SK-N-SH treated with all-trans-retinoic acid at 6 μM for 48 hours (cell line): ENCODE measurements around the gene PPIC.

Experiments used
- ATAC-seq: fragments of 200-7000 bp; cut with Tn5 transposase; 3 replicates; pipeline ENCODE4 v1.9.1; 2020; ENCODE audit warnings: mild to moderate bottlenecking, moderate library complexity
- ARNTL ChIP-seq: fragments of 450-650 bp; formaldehyde crosslinking; IDR thresholded peaks from 2 replicates; pipeline ENCODE4 v1.5.0; 2020; ENCODE audit warnings: low read depth, mild to moderate bottlenecking, moderate library complexity, borderline replicate concordance
- BACH2 ChIP-seq: fragments of 250-450 bp; sonication (Bioruptor Pico); IDR thresholded peaks from 2 replicates; pipeline ENCODE4 v1.9.0; 2021; ENCODE audit warnings: mild to moderate bottlenecking, borderline replicate concordance
- CSDC2 ChIP-seq: fragments of 250-450 bp; sonication (Bioruptor Pico); IDR thresholded peaks from 2 replicates; pipeline ENCODE4 v1.5.0; 2020; ENCODE audit warnings: mild to moderate bottlenecking, moderate library complexity
- ESRRG ChIP-seq: fragments of 250-450 bp; sonication (Bioruptor Pico); IDR thresholded peaks from 2 replicates; pipeline ENCODE4 v1.6.1; 2021; ENCODE audit warnings: mild to moderate bottlenecking
- GLIS3 ChIP-seq: fragments of 250-450 bp; sonication (Bioruptor Pico); IDR thresholded peaks from 2 replicates; pipeline ENCODE4 v1.5.0; 2020; ENCODE audit warnings: mild to moderate bottlenecking, moderate library complexity
- ISL1 ChIP-seq: fragments of 250-450 bp; sonication (Bioruptor Pico); IDR thresholded peaks from 2 replicates; pipeline ENCODE4 v2.1.2; 2022; ENCODE audit warnings: mild to moderate bottlenecking, moderate library complexity
- OSR1 ChIP-seq: fragments of 250-450 bp; sonication (Bioruptor Pico); IDR thresholded peaks from 2 replicates; pipeline ENCODE4 v1.8.0; 2022; ENCODE audit warnings: moderate library complexity, mild to moderate bottlenecking, inconsistent platforms
- PPARA ChIP-seq: fragments of 250-450 bp; sonication (Bioruptor Pico); IDR thresholded peaks from 2 replicates; pipeline ENCODE4 v1.5.0; 2020; ENCODE audit warnings: mild to moderate bottlenecking, borderline replicate concordance
- RARB ChIP-seq: fragments of 250-450 bp; sonication (Bioruptor Pico); IDR thresholded peaks from 2 replicates; pipeline ENCODE4 v1.8.0; 2021; ENCODE audit warnings: mild to moderate bottlenecking, moderate library complexity
- SNAI2 ChIP-seq: fragments of 250-450 bp; sonication (Bioruptor Pico); IDR thresholded peaks from 2 replicates; pipeline ENCODE4 v1.5.0; 2020; ENCODE audit warnings: mild to moderate bottlenecking, moderate library complexity
- TCF4 ChIP-seq: fragments of 250-450 bp; sonication (Bioruptor Pico); IDR thresholded peaks from 2 replicates; pipeline ENCODE4 v1.8.0; 2021; ENCODE audit warnings: mild to moderate bottlenecking, moderate library complexity, borderline replicate concordance
- TOX ChIP-seq: fragments of 250-450 bp; sonication (Bioruptor Pico); IDR thresholded peaks from 2 replicates; pipeline ENCODE4 v1.8.0; 2021; ENCODE audit warnings: mild to moderate bottlenecking, moderate library complexity, borderline replicate concordance
- ZC3H10 ChIP-seq: fragments of 250-450 bp; sonication (Bioruptor Pico); IDR thresholded peaks from 2 replicates; pipeline ENCODE4 v1.5.1; 2021; ENCODE audit warnings: mild to moderate bottlenecking, moderate library complexity
- ZFP3 ChIP-seq: fragments of 250-450 bp; sonication (Bioruptor Pico); IDR thresholded peaks from 2 replicates; pipeline ENCODE4 v1.5.0; 2020; ENCODE audit warnings: mild to moderate bottlenecking, moderate library complexity
- ZFP30 ChIP-seq: fragments of 450-650 bp; formaldehyde crosslinking; IDR thresholded peaks from 2 replicates; pipeline ENCODE4 v1.5.0; 2022; ENCODE audit warnings: mild to moderate bottlenecking, moderate library complexity
- ZNF565 ChIP-seq: fragments of 450-650 bp; formaldehyde crosslinking; conservative IDR thresholded peaks from 2 replicates; pipeline ENCODE4 v1.5.0; 2020; ENCODE audit warnings: low read depth, mild to moderate bottlenecking, moderate library complexity
- ZNF70 ChIP-seq: fragments of 450-650 bp; formaldehyde crosslinking; IDR thresholded peaks from 2 replicates; pipeline ENCODE4 v1.5.0; 2020; ENCODE audit warnings: mild to moderate bottlenecking, moderate library complexity
- ZNF8 ChIP-seq: fragments of 450-650 bp; formaldehyde crosslinking; IDR thresholded peaks from 2 replicates; pipeline ENCODE4 v1.5.0; 2020; ENCODE audit warnings: mild to moderate bottlenecking, moderate library complexity
- TF ChIP-seq, protein P1 (sequence below): fragments of 250-450 bp; sonication (Bioruptor Pico); IDR thresholded peaks from 2 replicates; pipeline ENCODE4 v1.5.0; 2020; ENCODE audit warnings: mild to moderate bottlenecking, moderate library complexity
- TF ChIP-seq, protein P2 (sequence below): fragments of 250-450 bp; sonication (Bioruptor Pico); IDR thresholded peaks from 2 replicates; pipeline ENCODE4 v1.5.1; 2021; ENCODE audit warnings: mild to moderate bottlenecking, moderate library complexity
- TF ChIP-seq, protein P3 (sequence below): fragments of 250-450 bp; sonication (Bioruptor Pico); IDR thresholded peaks from 2 replicates; pipeline ENCODE4 v1.8.0; 2020; ENCODE audit warnings: mild to moderate bottlenecking, moderate library complexity, borderline replicate concordance
- TF ChIP-seq, protein P4 (sequence below): fragments of 250-450 bp; sonication (Bioruptor Pico); IDR thresholded peaks from 2 replicates; pipeline ENCODE4 v1.5.1; 2020; ENCODE audit warnings: low read depth, mild to moderate bottlenecking, moderate library complexity

The PPIC gene

DNA sequence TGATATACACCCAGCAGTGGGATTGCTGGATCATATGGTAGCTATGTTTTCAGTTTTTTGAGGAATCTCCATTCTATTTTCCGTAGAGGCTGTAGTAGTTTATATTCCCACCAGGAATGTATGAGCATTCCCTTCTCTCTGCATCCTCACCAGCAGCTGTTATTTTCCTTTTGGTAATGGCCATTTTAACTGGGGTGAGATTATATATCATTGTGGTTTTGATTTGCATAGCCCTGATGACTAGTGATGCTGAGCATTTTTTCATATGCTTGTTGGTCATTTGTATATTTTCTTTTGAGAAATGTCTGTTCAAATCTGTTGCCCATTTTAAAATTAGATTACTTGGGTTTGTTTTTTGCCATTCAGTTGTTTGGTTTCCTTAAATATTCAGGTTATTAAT lies 11.2 kb upstream of the PPIC start:
- no peak for ATAC-seq
- TF ChIP-seq, protein P1, sequence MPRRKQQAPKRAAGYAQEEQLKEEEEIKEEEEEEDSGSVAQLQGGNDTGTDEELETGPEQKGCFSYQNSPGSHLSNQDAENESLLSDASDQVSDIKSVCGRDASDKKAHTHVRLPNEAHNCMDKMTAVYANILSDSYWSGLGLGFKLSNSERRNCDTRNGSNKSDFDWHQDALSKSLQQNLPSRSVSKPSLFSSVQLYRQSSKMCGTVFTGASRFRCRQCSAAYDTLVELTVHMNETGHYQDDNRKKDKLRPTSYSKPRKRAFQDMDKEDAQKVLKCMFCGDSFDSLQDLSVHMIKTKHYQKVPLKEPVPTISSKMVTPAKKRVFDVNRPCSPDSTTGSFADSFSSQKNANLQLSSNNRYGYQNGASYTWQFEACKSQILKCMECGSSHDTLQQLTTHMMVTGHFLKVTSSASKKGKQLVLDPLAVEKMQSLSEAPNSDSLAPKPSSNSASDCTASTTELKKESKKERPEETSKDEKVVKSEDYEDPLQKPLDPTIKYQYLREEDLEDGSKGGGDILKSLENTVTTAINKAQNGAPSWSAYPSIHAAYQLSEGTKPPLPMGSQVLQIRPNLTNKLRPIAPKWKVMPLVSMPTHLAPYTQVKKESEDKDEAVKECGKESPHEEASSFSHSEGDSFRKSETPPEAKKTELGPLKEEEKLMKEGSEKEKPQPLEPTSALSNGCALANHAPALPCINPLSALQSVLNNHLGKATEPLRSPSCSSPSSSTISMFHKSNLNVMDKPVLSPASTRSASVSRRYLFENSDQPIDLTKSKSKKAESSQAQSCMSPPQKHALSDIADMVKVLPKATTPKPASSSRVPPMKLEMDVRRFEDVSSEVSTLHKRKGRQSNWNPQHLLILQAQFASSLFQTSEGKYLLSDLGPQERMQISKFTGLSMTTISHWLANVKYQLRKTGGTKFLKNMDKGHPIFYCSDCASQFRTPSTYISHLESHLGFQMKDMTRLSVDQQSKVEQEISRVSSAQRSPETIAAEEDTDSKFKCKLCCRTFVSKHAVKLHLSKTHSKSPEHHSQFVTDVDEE, result no peak
- TF ChIP-seq ZFP3 (CRISPR knock-in tag), result no peak
- no peak for TF ChIP-seq ZFP30 (CRISPR knock-in tag)
- TF ChIP-seq ISL1 (CRISPR knock-in tag), result no peak
- TF ChIP-seq ZNF8, result no peak
- TF ChIP-seq, protein P2, sequence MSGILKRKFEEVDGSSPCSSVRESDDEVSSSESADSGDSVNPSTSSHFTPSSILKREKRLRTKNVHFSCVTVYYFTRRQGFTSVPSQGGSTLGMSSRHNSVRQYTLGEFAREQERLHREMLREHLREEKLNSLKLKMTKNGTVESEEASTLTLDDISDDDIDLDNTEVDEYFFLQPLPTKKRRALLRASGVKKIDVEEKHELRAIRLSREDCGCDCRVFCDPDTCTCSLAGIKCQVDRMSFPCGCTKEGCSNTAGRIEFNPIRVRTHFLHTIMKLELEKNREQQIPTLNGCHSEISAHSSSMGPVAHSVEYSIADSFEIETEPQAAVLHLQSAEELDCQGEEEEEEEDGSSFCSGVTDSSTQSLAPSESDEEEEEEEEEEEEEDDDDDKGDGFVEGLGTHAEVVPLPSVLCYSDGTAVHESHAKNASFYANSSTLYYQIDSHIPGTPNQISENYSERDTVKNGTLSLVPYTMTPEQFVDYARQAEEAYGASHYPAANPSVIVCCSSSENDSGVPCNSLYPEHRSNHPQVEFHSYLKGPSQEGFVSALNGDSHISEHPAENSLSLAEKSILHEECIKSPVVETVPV (CRISPR knock-in tag), result no peak
- TF ChIP-seq SNAI2, result no peak
- no peak for TF ChIP-seq ZNF565 (CRISPR knock-in tag)
- no peak for TF ChIP-seq TCF4 (CRISPR knock-in tag)
- TF ChIP-seq RARB, result no peak
- TF ChIP-seq ESRRG, result no peak
- TF ChIP-seq, all 23 proteins: peak for 0

DNA sequence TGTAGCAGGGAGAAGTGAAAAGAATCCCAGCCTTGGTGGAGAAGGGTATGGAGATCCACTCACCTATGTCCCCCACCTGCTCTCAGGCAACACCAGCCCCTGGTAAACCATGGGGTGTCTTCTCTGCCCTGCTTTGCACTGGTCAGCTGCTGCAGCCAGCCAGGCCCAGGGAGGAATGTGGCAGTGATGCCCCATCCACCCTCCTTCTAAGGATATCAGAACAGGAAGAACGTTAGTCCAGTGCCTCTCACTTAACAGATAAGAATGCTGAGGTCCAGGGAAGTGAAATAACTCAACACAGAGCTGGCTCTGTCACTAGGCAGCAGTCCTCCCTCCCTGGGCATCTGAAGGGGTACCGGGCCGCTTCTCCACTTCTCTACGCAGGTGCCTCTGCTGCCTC lies 9.7 kb upstream of the PPIC start:
- ATAC-seq, result no peak
- no peak for TF ChIP-seq RARB
- no peak for TF ChIP-seq OSR1
- TF ChIP-seq, protein P3, sequence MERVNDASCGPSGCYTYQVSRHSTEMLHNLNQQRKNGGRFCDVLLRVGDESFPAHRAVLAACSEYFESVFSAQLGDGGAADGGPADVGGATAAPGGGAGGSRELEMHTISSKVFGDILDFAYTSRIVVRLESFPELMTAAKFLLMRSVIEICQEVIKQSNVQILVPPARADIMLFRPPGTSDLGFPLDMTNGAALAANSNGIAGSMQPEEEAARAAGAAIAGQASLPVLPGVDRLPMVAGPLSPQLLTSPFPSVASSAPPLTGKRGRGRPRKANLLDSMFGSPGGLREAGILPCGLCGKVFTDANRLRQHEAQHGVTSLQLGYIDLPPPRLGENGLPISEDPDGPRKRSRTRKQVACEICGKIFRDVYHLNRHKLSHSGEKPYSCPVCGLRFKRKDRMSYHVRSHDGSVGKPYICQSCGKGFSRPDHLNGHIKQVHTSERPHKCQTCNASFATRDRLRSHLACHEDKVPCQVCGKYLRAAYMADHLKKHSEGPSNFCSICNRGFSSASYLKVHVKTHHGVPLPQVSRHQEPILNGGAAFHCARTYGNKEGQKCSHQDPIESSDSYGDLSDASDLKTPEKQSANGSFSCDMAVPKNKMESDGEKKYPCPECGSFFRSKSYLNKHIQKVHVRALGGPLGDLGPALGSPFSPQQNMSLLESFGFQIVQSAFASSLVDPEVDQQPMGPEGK (CRISPR knock-in tag), result no peak
- TF ChIP-seq GLIS3 (CRISPR knock-in tag), result no peak
- TF ChIP-seq, protein P4, sequence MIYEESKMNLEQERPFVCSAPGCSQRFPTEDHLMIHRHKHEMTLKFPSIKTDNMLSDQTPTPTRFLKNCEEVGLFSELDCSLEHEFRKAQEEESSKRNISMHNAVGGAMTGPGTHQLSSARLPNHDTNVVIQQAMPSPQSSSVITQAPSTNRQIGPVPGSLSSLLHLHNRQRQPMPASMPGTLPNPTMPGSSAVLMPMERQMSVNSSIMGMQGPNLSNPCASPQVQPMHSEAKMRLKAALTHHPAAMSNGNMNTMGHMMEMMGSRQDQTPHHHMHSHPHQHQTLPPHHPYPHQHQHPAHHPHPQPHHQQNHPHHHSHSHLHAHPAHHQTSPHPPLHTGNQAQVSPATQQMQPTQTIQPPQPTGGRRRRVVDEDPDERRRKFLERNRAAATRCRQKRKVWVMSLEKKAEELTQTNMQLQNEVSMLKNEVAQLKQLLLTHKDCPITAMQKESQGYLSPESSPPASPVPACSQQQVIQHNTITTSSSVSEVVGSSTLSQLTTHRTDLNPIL (CRISPR knock-in tag), result no peak
- TF ChIP-seq ARNTL (CRISPR knock-in tag), result no peak
- no peak for TF ChIP-seq ZNF565 (CRISPR knock-in tag)
- TF ChIP-seq ZFP3 (CRISPR knock-in tag), result no peak
- TF ChIP-seq ZC3H10, result no peak
- no peak for TF ChIP-seq ISL1 (CRISPR knock-in tag)
- TF ChIP-seq TOX (CRISPR knock-in tag), result no peak
- no peak for TF ChIP-seq BACH2 (CRISPR knock-in tag)
- no peak for TF ChIP-seq ZNF8
- TF ChIP-seq ZNF70 (CRISPR knock-in tag), result no peak
- no peak for TF ChIP-seq PPARA (CRISPR knock-in tag)
- TF ChIP-seq, all 23 proteins: peak for 0

DNA sequence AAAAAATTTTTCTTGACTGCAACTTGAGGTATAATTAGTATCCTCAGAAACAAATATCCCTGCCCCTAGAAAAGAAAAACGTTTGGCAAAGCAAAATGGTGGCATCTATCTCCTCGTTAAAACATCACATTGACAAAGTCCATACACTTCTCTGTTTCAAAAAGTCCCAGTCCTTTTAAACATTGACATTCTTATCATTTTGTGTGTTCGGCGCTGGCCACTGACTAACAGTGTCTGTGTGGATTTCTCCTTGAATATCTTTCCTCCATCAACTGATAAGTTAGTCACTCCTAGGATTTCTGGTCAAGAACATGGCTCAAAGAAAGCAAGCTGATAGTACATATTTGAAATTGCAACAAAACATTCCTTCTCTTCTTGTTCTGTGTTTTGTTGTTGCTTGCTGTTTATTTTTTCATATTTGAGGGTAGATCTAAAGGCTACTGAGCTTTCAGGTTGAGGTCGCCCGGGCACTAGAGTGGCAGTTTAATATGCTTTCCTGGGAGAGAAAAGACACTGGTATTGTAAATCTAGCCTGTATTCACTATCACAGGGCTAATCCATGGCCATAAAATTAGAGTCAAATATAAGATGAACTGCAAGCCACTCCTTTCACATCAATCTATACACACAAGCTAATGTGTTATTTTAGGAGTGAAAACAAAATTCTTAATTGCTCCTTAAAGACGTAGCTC lies 8.5 kb upstream of the PPIC start:
- no peak for ATAC-seq
- TF ChIP-seq ESRRG (no peak), ISL1 (CRISPR knock-in tag) (no peak), TOX (CRISPR knock-in tag) (no peak), GLIS3 (CRISPR knock-in tag) (no peak), ZNF8 (no peak), TCF4 (CRISPR knock-in tag) (no peak), ZFP30 (CRISPR knock-in tag) (no peak), ZNF70 (CRISPR knock-in tag) (no peak), CSDC2 (no peak), RARB (no peak)
- TF ChIP-seq, protein P2 (CRISPR knock-in tag), result no peak
- TF ChIP-seq, protein P3 (CRISPR knock-in tag), result no peak
- TF ChIP-seq, protein P4 (CRISPR knock-in tag), result no peak
